ENCODE results near the gene ENOX2.

The ENOX2 gene

GRCh38 chrX:130645955-130646583 lies 256.9 kb downstream of the ENOX2 start:
- no peak overlapping the region for H3K4me3 ChIP-seq (ENCODE audit: low read depth, low read length)

GRCh38 chrX:130637591-130637990 lies 265.4 kb downstream of the ENOX2 start:
- no peak overlapping the region for H3K4me3 ChIP-seq (ENCODE audit: low read depth, low read length)

- H3K4me3 ChIP-seq (ENCODE audit: low read depth, low read length): no peak overlapping the region
Observed at GRCh38 chrX:130636277-130636676, 266.7 kb downstream of the ENOX2 start.

GRCh38 chrX:130631011-130631410 lies 272.0 kb downstream of the ENOX2 start:
- H3K4me3 ChIP-seq (ENCODE audit: low read depth, low read length): no peak overlapping the region

GRCh38 chrX:130628516-130628915 lies 274.5 kb downstream of the ENOX2 start:
- no peak overlapping the region for H3K4me3 ChIP-seq (ENCODE audit: low read depth, low read length)

- no peak overlapping the region for H3K4me3 ChIP-seq (ENCODE audit: low read depth, low read length)
Observed at GRCh38 chrX:130626521-130626920, 276.5 kb downstream of the ENOX2 start.

- H3K4me3 ChIP-seq (ENCODE audit: low read depth, low read length): no peak overlapping the region
Observed at GRCh38 chrX:130625386-130625785, 277.6 kb downstream of the ENOX2 start.

GRCh38 chrX:130623518-130623917 lies 279.5 kb downstream of the ENOX2 start:
- H3K4me3 ChIP-seq (ENCODE audit: low read depth, low read length): no peak overlapping the region

GRCh38 chrX:130615941-130616340 lies 287.1 kb downstream of the ENOX2 start:
- H3K4me3 ChIP-seq (ENCODE audit: low read depth, low read length): no peak overlapping the region

- no peak overlapping the region for H3K4me3 ChIP-seq (ENCODE audit: low read depth, low read length)
Observed at GRCh38 chrX:130607431-130607830, 295.6 kb downstream of the ENOX2 start.

GRCh38 chrX:130606425-130606824 lies 296.6 kb downstream of the ENOX2 start:
- no peak overlapping the region for H3K4me3 ChIP-seq (ENCODE audit: low read depth, low read length)

GRCh38 chrX:130604882-130605281 lies 298.1 kb downstream of the ENOX2 start:
- no peak overlapping the region for H3K4me3 ChIP-seq (ENCODE audit: low read depth, low read length)

- H3K4me3 ChIP-seq (ENCODE audit: low read depth, low read length): no peak overlapping the region
Observed at GRCh38 chrX:130594453-130594916, 308.5 kb downstream of the ENOX2 start.

- no peak overlapping the region for H3K4me3 ChIP-seq (ENCODE audit: low read depth, low read length)
Observed at GRCh38 chrX:130593911-130594310, 309.1 kb downstream of the ENOX2 start.

- no peak overlapping the region for H3K4me3 ChIP-seq (ENCODE audit: low read depth, low read length)
Observed at GRCh38 chrX:130592204-130592603, 310.8 kb downstream of the ENOX2 start.

GRCh38 chrX:130578906-130579305 lies 324.1 kb downstream of the ENOX2 start:
- no peak overlapping the region for H3K4me3 ChIP-seq (ENCODE audit: low read depth, low read length)

- no peak overlapping the region for H3K4me3 ChIP-seq (ENCODE audit: low read depth, low read length)
Observed at GRCh38 chrX:130577431-130577830, 325.6 kb downstream of the ENOX2 start.

- H3K4me3 ChIP-seq (ENCODE audit: low read depth, low read length): no peak overlapping the region
Observed at GRCh38 chrX:130575831-130576389, 327.1 kb downstream of the ENOX2 start.
